NCI-H2029 (cell line): ENCODE measurements around the gene RNF186.
A peak's percentile ranks its signal among the peaks of the same experiment; 100 is the strongest.
"Not testable (repeated sequence)": the region's sequence is repeated elsewhere in the genome, so short reads cannot be mapped to it uniquely, and the experiment has no call there.

Experiments
- DNase-seq: peaks from one replicate; lab custom pipeline; 2025; lab: John Stamatoyannopoulos, UW

The RNF186 gene, protein sequence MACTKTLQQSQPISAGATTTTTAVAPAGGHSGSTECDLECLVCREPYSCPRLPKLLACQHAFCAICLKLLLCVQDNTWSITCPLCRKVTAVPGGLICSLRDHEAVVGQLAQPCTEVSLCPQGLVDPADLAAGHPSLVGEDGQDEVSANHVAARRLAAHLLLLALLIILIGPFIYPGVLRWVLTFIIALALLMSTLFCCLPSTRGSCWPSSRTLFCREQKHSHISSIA

DNA sequence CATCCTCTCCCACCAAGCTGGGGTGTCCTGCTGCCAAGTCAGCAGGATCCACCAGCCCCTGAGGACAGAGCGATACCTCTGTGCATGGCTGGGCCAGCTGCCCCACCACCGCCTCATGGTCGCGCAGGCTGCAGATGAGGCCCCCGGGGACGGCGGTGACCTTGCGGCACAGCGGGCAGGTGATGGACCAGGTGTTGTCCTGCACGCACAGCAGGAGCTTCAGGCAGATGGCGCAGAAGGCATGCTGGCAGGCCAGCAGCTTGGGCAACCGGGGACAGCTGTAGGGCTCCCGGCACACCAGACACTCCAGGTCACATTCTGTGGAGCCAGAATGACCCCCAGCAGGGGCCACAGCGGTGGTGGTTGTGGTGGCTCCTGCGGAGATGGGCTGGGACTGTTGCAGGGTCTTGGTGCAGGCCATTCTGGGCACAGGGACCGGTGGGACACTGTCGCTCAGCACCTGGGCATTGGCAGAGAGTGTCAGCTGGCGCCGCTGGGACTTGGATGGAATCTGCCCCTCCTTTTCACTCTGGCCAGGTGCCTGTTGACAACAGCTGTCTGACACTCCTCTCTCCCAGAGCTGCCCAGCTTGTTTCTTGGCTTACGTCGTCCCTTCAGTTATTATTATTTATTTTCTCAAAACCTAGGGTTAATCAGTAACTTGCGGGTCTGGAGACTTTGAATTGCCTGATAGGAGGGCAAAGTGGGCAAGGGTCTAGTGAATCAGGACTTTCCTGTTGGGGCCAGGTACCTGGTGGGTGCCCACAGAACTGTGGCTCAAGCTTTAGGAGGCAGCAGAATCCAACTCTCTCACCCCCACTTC, at the start of gene RNF186:
Gene RNF186 (minus strand): TSS at position 603 of the 823 bp plus-strand sequence. CDS start 182 bp downstream, at position 421.
- peak; percentile 72 for DNase-seq

DNA sequence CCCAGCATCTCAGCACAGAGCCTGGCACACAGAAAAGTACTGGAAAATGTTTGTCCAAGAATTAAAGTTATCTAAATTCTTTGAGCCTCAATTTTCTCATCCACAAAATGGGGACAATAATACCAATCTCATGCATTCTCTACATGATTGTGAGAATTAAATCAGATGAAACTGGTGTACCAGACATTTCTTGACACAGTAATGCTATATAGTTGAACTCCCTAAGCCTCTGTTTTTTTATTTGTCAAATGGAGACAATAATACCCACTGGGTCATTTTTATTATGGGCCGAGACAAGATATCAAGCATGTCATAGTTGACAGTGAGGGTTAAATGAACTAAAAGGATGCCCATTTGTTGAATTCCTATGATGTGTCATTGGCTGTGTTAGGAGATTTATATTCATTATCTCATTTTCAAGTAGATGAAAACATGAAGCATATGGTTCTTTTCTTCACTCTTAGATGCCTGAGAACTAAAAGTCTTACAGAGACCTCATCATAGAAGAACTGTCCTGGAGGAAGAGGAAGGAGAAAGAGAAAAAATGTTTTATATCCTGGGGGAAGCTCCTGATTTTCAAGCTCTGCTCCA, 49.6 kb upstream of the RNF186 start:
- DNase-seq: no peak

GRCh38 chr1:19862944-19863343, 47.9 kb upstream of the RNF186 start:
- DNase-seq: no peak

GRCh38 chr1:19861842-19862530, 46.9 kb upstream of the RNF186 start:
- DNase-seq: no peak

GRCh38 chr1:19861034-19861433, 46.0 kb upstream of the RNF186 start:
- DNase-seq: no peak

DNA sequence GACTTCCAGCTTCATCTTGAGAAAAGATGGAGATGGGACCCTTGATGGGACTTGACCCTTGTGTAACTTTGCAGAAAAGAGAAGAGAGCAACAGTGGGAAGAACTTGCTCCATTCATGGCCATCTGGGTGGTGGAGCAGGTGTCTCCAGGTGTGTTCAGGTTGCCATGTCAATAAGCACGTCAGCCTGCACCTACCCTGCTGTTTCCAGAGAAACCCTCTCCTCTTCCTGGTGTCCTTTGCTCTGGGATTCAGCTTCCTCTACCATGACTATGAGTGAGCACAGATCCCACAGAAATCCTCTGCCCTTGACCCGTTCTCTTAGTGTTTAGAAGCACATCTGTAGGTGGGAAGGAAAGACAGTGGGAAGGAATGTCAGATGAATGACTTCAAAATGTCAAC, 45.3 kb upstream of the RNF186 start:
- DNase-seq: peak; percentile 16

- DNase-seq: no peak
Observed at GRCh38 chr1:19859876-19860275, 44.8 kb upstream of the RNF186 start.

- DNase-seq: no peak
Observed at GRCh38 chr1:19858893-19859292, 43.8 kb upstream of the RNF186 start.

- DNase-seq: no peak
Observed at GRCh38 chr1:19854866-19855265, 39.8 kb upstream of the RNF186 start.

DNA sequence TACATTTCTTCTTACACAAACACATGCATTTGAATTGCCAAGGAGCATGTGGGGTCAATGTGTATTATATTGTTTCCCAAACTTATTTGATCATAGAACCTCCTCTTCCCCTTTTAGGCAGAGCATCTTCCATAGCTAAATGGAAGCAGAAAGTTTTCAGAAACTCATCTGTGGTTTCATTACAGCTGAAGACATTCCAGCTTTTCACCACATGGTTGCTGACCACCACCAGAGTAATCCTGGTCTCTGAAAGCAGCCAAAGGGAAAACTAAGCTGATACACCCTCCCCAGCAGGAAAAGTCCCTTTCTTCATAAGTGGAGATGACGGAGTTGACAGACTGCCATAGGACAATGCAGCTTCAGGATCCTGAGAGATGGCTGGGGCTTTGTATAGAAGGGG, 37.0 kb upstream of the RNF186 start:
- DNase-seq: no peak

DNA sequence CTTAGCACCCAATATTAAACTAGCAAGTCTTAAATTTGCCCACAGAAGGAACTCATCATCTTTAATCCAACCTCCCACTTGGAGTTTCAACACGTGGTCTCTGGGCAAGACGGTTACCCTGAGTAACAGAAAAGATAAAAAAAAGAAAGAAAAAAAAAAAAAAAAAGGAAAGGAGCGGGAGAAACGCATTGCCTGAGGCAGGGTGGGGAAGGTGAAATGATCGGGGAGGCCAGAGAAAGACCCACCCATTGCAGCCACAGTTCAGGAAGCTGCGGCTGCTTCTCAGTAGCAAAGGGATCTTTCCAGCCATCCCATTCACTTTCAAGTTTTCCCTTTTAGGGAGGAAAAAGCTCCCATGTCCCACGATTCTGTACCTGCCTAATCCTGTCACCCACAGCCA, 35.1 kb upstream of the RNF186 start:
- no peak for DNase-seq

DNA sequence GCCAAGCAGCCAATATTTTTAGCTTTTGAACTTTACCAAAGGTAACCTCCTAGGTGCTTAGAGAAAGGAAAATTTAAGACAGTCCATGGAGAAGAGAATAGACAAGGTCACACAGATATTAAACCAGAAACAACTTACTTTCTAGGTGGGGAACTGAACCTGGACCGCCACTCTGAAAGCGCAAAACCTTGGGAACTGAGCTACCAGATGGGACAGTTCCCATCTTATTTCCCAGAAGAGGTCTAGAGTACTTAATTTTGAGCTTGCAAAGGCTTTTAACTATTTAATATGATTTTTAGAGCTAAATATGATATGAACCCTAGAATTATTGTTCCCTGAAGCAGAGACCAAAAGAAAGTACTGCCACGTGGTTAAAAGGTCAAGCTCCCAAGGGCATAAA, 34.2 kb upstream of the RNF186 start:
- not testable (repeated sequence) for DNase-seq

DNA sequence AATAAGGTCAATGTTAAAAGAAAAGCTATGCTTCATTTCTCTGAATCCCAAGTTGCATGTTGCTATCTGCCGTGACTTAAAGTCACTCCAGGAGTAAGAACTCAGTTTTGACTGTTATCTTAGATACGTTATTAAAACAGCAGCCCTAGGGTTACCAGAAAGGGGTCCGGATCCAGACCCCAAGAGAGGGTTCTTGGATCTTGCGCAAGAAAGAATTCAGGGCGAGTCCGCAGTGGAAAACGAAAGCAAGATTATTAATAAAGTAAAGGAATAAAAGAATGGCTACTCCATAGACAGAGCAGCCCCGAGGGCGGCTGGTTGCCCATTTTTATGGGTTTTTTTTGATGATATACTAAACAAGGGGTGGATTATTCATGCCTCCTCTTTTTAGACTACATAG, 32.3 kb upstream of the RNF186 start:
- not testable (repeated sequence) for DNase-seq

DNA sequence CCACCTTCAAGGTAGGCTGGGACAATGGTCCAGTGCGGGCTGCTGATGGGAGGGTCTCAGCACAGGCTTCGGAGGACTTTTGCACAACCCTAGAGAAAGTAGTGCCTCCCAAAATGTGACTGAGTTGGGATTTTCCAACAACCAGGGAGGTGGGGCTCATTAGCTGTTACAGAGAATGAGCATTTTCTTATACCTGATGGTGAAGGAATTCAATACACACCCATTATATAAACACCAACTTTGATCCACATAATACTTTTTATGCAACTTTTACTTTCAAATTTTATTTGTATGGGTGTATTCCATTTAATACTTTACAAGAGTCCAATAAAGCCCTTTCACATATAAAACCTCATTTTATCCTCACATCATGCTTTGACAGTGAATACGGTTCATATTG, 31.3 kb upstream of the RNF186 start:
- no peak for DNase-seq

DNA sequence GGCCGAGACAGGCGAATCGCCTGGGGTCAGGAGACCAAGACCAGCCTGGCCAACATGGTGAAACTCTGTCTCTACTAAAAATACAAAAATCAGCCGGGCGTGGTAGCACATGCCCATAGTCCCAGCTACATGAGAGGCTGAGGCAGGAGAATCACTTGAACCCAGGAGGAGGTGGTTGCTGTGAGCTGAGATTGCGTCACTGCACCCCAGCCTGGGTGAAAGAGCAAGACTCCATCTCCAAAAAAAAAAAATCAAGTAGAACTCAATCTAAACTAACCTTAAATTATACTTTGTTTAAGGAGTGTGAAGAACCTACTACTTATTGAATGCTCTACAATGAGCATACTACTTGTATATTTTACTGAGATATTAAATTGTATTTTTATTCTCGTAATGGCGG, 30.5 kb upstream of the RNF186 start:
- no peak for DNase-seq

DNA sequence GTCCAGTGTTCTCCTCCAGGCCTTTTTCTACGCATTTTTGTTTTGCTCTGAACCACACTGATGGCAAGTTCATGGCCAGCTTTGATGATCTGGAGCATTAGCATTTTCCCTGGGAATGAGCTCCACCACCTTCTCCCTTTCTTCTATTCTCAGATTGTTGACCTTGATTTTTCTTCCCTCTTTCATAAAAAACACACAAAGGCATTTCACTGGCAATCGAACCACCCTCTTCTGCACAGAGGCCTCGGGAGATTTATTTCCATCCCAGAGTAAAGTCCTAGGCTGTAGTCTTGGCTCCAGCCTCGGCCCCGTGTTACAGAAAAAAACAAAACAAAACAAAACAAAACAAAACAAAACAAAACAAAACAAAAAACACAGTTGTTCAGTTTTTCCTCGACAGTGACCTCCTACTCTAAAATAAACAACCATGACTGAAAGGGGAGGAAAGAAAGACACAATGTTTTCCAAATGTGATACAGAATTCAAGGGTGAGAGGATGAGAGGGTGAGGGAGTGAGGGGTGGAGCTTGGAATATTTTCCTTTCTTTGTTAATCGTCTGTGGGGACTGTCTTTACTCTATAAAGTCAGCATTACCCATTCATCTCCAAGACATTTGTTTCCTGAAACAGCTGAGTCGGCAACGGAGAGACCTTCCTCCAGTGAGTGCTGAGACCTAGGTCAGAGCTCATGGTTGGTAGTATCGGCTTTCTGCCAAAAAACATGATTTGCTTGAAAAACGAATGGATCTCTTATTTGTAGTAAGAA, 29.8 kb upstream of the RNF186 start:
- no peak for DNase-seq

GRCh38 chr1:19840228-19840627, 25.1 kb upstream of the RNF186 start:
- DNase-seq: no peak

DNA sequence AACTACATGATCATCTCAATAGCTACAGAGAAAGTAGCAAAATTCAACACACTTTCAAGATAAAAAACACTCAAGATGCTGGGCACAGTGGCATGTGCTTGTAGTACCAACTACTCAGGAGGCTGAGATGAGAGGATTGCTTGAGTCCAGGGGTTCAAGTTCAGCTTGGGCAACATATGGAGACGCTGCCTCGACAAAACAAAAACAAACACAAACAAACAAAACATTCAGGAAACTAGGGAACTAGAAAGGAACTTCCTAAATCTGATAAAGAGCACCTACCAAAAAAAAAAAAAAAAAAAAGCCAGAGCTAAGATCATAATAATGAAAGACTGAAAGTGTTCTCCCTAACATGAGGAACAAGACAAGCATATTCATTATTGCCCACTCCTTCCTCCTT, 22.8 kb upstream of the RNF186 start:
- DNase-seq: no peak

DNA sequence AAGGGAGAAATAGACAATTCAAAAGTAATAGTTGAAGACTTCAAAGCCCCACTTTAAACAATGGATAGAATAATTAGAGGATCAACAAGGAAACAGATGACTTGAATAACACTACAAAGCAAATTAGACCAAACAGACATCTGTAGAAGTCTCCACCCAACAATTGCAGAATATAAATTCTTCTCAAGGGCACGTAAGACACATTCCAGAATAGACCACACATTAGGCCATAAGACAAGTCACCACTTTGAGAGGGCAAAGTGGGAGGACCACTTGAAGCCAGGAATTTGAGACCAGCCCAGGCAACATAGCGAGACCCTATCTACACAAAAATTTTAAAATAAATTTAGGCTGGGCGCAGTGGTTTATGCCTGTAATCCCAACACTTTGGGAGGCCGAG, 20.5 kb upstream of the RNF186 start:
- no peak for DNase-seq

DNA sequence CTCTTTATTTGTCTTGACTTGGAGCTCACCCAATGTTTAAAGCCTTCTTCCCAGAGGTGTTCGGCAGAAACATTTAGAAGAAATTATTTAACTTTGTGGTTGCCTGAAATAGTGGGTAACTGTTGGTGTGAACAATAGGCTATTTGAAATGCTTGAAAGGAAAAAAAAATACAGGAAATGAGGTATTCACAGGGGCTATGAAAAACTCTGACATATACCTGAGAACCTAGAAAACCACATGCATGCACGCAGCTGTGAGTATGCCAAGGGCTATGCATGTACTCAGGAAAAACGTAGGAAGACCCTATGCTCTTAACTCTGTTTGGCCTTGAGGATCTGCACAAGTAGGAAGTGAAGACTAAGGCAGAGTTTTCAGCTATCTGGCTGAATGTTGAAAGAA, 16.4 kb upstream of the RNF186 start:
- DNase-seq: no peak

DNA sequence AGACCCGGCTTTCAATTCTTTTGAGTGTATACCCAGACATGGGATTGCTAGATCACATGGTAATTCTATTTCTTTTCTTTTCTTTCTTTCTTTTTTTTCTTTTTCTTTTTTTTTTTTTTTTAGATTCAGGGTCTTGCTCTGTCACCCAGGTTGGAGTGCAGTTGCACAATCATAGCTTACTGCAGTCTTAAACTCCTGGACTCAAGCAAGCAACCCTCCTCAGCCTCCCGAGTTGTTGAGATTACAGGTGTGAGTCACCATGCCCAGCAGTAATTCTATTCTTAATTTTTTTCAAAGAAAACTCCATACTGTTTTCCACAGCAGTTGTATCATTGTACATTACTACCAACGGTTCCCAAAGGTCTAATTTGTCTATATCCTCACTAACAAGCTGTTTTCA, 13.5 kb upstream of the RNF186 start:
- no peak for DNase-seq

- DNase-seq: peak; percentile 9
Observed at GRCh38 chr1:19825298-19825697, 10.2 kb upstream of the RNF186 start.
